HUES64 (cell line): ENCODE measurements around the gene OPCML.

ENCODE experiments used
- H3K27ac ChIP-seq: 2 replicates; pipeline ENCODE4 v1.7.0; 2013; ENCODE audit warnings: low read depth, low read length, inconsistent platforms
- H3K27me3 ChIP-seq: 2 replicates; pipeline ENCODE4 v1.6.1; 2013; ENCODE audit warnings: mild to moderate bottlenecking, low read length; ENCODE audit not compliant: insufficient read depth
- H3K36me3 ChIP-seq: 2 replicates; pipeline ENCODE4 v1.6.1; 2013; ENCODE audit warnings: mild to moderate bottlenecking, low read length; ENCODE audit not compliant: insufficient read depth
- H3K4me1 ChIP-seq: 2 replicates; pipeline ENCODE4 v1.6.1; 2013; ENCODE audit warnings: mild to moderate bottlenecking, low read length, moderate library complexity; ENCODE audit not compliant: insufficient read depth
- H3K4me3 ChIP-seq: 2 replicates; pipeline ENCODE4 v1.5.1; 2013; ENCODE audit warnings: mild to moderate bottlenecking, low read length, moderate library complexity
- H3K9ac ChIP-seq: 2 replicates; pipeline ENCODE4 v1.6.1; 2013; ENCODE audit warnings: mild to moderate bottlenecking, low read depth, low read length
- H3K9me3 ChIP-seq: 2 replicates; pipeline ENCODE4 v1.6.1; 2013; ENCODE audit warnings: low read depth, low read length; ENCODE audit not compliant: insufficient read depth
- WGBS: fragments of 150-250, 120-280 bp; methylation state at CpG from one replicate; pipeline ENCODE4 v1.1.7; 2013; ENCODE audit warnings: missing lambda C conversion rate; 5-methylcytosine and 5-hydroxymethylcytosine counted together

Gene OPCML

GRCh38 chr11:132658696-132659095, 873.6 kb downstream of the OPCML start:
- Histone ChIP-seq H3K4me1 (no peaks in the 10 kb centered on the region), H3K27ac (no peak overlapping the region), H3K9me3 (no peaks in the 10 kb centered on the region), H3K27me3 (no peaks in the 10 kb centered on the region), H3K9ac (no peak overlapping the region), H3K36me3 (no peaks in the 10 kb centered on the region), H3K4me3 (no peak overlapping the region)
- WGBS = 91% methylated on average over 1 of the region's 2 CpGs

GRCh38 chr11:132658004-132658403, 874.3 kb downstream of the OPCML start:
- H3K27me3 ChIP-seq = no peaks in the 10 kb centered on the region
- no peaks in the 10 kb centered on the region for H3K4me1 ChIP-seq
- 98% methylated on average over 4 of the region's 4 CpGs for WGBS
- H3K9ac ChIP-seq = no peak overlapping the region
- H3K27ac ChIP-seq = no peak overlapping the region
- H3K9me3 ChIP-seq = no peaks in the 10 kb centered on the region
- H3K36me3 ChIP-seq = no peaks in the 10 kb centered on the region
- no peak overlapping the region for H3K4me3 ChIP-seq

DNA sequence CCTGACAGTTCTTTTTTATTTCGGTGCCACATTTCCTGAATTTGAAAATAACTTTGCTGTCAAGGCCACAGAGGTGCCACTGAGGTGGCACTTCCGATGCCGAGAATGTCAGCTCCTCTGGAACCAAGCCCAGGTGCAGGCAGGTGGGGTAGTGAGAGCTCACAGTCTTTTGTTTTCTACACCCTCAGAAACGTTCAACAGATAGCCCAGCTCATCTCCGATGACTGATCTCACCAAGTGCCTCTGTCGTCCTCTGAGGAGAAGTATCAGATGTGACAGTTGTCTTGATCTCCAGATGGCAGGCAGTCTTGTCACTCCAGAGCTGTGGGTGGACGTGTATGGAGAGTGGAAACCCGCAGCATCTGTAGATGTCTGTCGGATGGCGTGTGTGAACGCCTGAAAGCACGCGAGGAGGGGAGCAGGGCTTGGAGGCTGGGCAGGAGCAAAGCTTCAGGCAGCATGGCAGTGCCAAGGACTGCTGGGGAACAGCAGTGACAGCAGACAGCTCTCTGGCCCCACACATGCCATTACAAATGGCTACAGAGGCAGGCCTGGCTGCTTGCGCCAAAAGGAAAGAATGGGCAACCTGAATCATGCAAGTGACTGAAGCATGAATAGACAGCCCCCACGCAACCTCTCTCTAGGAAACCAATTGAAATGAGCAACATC, 877.0 kb downstream of the OPCML start:
- no peak overlapping the region for H3K9ac ChIP-seq
- H3K36me3 ChIP-seq = no peaks in the 10 kb centered on the region
- 94% methylated on average over 15 of the region's 15 CpGs for WGBS
- no peak overlapping the region for H3K27ac ChIP-seq
- no peaks in the 10 kb centered on the region for H3K9me3 ChIP-seq
- H3K4me1 ChIP-seq = no peaks in the 10 kb centered on the region
- no peaks in the 10 kb centered on the region for H3K27me3 ChIP-seq
- no peak overlapping the region for H3K4me3 ChIP-seq

- H3K27ac ChIP-seq = no peak overlapping the region
- H3K9me3 ChIP-seq = no peaks in the 10 kb centered on the region
- no peaks in the 10 kb centered on the region for H3K27me3 ChIP-seq
- H3K9ac ChIP-seq = no peak overlapping the region
- no peaks in the 10 kb centered on the region for H3K36me3 ChIP-seq
- H3K4me1 ChIP-seq = no peaks in the 10 kb centered on the region
- H3K4me3 ChIP-seq = no peak overlapping the region
- 91% methylated on average over 9 of the region's 9 CpGs for WGBS
These were observed 879.1 kb downstream of the OPCML start for GRCh38 chr11:132653237-132653636.

- Histone ChIP-seq H3K9ac (no peak overlapping the region), H3K36me3 (no peaks in the 10 kb centered on the region), H3K4me3 (no peak overlapping the region), H3K9me3 (no peaks in the 10 kb centered on the region), H3K27ac (no peak overlapping the region), H3K27me3 (no peaks in the 10 kb centered on the region), H3K4me1 (peaks cover 9% of the 10 kb centered on the region; the same call in 1 of the 2 replicates)
- 93% methylated on average over 12 of the region's 12 CpGs for WGBS
These were observed 881.2 kb downstream of the OPCML start for GRCh38 chr11:132650969-132651720.

DNA sequence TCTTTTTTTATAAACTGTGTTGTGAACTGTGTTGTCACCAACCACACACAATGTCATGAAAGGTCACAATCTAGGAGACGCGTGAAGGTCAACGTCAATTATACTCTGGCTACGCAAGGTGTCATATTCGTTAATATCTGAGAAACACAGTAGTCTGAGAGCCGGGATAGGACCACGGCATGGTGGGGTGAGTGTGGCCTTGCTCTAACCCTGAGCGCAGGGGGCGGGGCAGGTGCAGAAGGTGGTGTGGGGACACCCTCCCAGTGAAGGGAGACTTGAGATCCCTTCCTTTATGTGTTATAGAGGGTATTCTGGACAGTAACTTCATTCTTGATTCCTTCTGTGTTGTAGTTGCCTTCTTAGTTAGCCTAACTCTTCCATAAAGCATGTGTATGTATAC, 883.0 kb downstream of the OPCML start:
- H3K27ac ChIP-seq = no peak overlapping the region

DNA sequence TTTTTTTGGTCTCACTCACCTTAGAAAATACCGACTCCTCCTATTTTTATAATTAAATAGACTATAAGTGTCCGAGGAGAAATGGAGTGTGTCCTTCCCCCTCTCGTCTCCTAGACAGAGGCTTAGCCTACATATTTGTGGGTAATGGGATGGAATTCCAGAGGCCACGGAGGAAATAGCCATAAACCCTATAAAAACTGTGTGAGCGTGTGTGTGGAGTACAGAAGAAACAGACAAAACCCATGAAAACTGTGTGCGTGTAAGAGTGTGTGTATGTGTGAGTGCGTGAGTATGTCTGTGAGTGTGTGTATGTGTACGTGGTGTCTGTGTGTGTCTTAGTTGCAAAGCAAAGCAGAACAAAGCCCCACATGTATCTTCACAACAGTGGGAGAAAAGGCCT, 883.5 kb downstream of the OPCML start:
- Histone ChIP-seq H3K9me3 (no peaks in the 10 kb centered on the region), H3K4me3 (no peak overlapping the region), H3K27ac (no peak overlapping the region), H3K4me1 (peaks cover 12% of the 10 kb centered on the region; the same call in 1 of the 2 replicates), H3K36me3 (no peaks in the 10 kb centered on the region), H3K9ac (no peak overlapping the region), H3K27me3 (no peaks in the 10 kb centered on the region)
- 95% methylated on average over 7 of the region's 8 CpGs for WGBS

More for the DNA sequence above, 883.0 kb downstream of the OPCML start:
- H3K36me3 ChIP-seq = no peaks in the 10 kb centered on the region
- H3K4me3 ChIP-seq = no peak overlapping the region
- H3K4me1 ChIP-seq = peaks cover 12% of the 10 kb centered on the region; the same call in 1 of the 2 replicates
- no peaks in the 10 kb centered on the region for H3K27me3 ChIP-seq
- 96% methylated on average over 9 of the region's 9 CpGs for WGBS
- no peaks in the 10 kb centered on the region for H3K9me3 ChIP-seq
- H3K9ac ChIP-seq = no peak overlapping the region

- Histone ChIP-seq H3K9me3 (no peaks in the 10 kb centered on the region), H3K27ac (no peak overlapping the region), H3K4me1 (peaks cover 23% of the 10 kb centered on the region; the same call in 1 of the 2 replicates), H3K9ac (no peak overlapping the region), H3K4me3 (no peak overlapping the region), H3K27me3 (no peaks in the 10 kb centered on the region), H3K36me3 (no peaks in the 10 kb centered on the region)
- WGBS = 71% methylated on average over 2 of the region's 2 CpGs
These were observed 885.4 kb downstream of the OPCML start for GRCh38 chr11:132646890-132647289.

- Histone ChIP-seq H3K27ac (no peak overlapping the region), H3K36me3 (no peaks in the 10 kb centered on the region), H3K9ac (no peak overlapping the region), H3K27me3 (no peaks in the 10 kb centered on the region), H3K4me1 (peaks cover 23% of the 10 kb centered on the region; the same call in 1 of the 2 replicates), H3K9me3 (no peaks in the 10 kb centered on the region), H3K4me3 (no peak overlapping the region)
- WGBS = 92% methylated on average over 4 of the region's 6 CpGs
These were observed 887.6 kb downstream of the OPCML start for GRCh38 chr11:132644520-132645239.

- Histone ChIP-seq H3K9me3 (no peaks in the 10 kb centered on the region), H3K4me1 (peaks cover 23% of the 10 kb centered on the region; the same call in 1 of the 2 replicates), H3K36me3 (no peaks in the 10 kb centered on the region), H3K27ac (no peak overlapping the region), H3K9ac (no peak overlapping the region), H3K27me3 (no peaks in the 10 kb centered on the region), H3K4me3 (no peak overlapping the region)
- WGBS = 67% methylated on average over 9 of the region's 9 CpGs
These were observed 889.1 kb downstream of the OPCML start for GRCh38 chr11:132643239-132643638.

DNA sequence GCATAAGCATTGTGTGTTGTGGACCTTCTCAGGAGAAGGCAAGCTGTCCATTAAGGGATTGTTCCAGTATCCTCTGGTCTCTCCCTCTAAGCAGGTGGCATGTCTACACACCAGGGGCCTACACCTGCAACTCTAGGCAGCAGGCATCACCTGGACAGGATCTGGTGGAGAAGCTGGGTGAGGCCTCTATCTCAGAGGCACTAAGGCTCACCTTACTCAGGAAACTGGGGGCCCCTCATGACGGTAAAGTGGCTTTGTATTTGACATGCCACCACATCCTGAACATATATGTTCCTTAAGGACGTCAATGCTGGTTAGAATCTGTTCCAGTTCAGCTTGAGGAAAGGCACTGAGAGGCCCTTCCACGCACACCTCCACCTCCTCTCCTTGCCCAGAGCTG, 891.3 kb downstream of the OPCML start:
- Histone ChIP-seq H3K27me3 (no peaks in the 10 kb centered on the region), H3K36me3 (no peaks in the 10 kb centered on the region), H3K4me1 (peaks cover 12% of the 10 kb centered on the region; the same call in 1 of the 2 replicates), H3K4me3 (no peak overlapping the region), H3K27ac (no peak overlapping the region), H3K9me3 (no peaks in the 10 kb centered on the region), H3K9ac (no peak overlapping the region)
- 92% methylated on average over 3 of the region's 3 CpGs for WGBS
